Thyroid gland (tissue), 4 donors: ENCODE results near the gene SLC2A5.

Source experiments
- CTCF ChIP-seq, 6 experiments: fragments of 200-600 bp in 3 of 6; fragments of 450-650 bp in 3 of 6; sonication (generic) in 3 of 6; IDR thresholded peaks; one replicate each; pipeline ENCODE4 v1.5.1; 2016 to 2019; ENCODE audit warnings: antibody characterized with exemption in 6 of 6, mild to moderate bottlenecking in 2 of 6, inconsistent platforms in 1 of 6, moderate library complexity in 1 of 6
- POLR2A ChIP-seq, 2 donors: fragments of 450-650 bp; IDR thresholded peaks; one replicate each; pipeline ENCODE4 v1.6.1; 2017; ENCODE audit warnings: antibody characterized with exemption in 2 of 2, mild to moderate bottlenecking in 2 of 2, moderate library complexity in 1 of 2

DNA sequence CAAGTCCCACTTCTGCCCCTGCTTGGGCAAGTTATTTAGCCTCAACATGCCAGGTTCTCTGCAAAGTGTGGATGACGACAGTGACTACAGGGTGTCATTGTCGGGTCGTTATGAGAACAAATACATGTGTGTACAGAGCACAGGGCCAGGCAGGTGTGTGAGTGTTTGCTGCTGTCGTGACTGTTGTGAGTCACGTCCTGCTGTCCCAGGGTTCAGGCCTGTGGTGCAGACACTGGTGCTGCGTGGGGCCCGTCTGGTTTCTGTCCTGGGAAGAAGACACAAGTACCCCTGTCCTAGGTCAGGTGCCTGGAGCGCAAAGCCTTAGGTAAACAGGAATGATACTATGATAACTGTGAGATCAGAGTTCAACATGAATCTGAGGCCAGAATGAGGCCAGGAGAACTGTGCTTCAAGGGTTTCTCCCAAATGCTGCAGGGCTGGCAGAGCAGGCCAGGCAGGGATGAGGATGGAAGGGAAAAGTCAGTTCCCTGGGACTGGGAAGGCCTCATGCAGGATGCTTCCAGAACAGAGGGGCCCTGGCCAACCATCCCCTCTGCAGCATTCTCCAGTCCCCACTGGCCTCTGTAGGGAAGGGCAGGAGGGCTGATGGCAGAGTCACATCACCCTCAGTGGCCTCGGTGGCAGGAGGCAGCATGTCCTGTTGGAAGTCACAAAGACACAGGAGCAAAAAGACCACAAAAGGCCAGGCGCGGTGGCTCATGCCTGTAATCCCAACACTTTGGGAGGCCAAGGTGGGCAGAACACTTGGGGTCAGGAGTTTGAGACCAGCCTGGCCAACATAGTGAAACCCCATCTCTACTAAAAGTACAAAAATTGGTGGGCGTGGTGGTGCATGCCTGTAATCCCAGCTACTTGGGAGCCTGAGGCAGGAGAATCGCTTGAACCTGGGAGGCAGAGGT is 43.8 kb upstream of the SLC2A5 start:
- TF ChIP-seq POLR2A (IDR thresholded peaks at IDR 0.05) (no peak), CTCF (IDR thresholded peaks at IDR 0.05) (no peak)
